Effector memory CD8-positive, alpha-beta T cell (primary cell): Measurements from ENCODE around the gene FBXL17.
A peak's percentile ranks its signal among the peaks of the same experiment; 100 is the strongest.

Experiments used
- ATAC-seq: fragments of 150-1000 bp; cut with Tn5 transposase; replicated peaks from 2 replicates; pipeline ENCODE4 v1.10.0; 2021; ENCODE audit warnings: mild to moderate bottlenecking, moderate library complexity
- DNase-seq, 3 experiments: peaks; one replicate each; pipeline ENCODE4 v3.0.0; 2021
- H3K27ac Mint-ChIP-seq, 2 donors: one replicate each; pipeline ENCODE4 v1.8.0; 2022; ENCODE audit warnings: mild to moderate bottlenecking in 2 of 2, mixed read lengths in 2 of 2, moderate library complexity in 2 of 2
- H3K27me3 Mint-ChIP-seq, 2 donors: one replicate each; pipeline ENCODE4 v1.8.0; 2022; ENCODE audit warnings: mixed read lengths in 2 of 2
- H3K36me3 Mint-ChIP-seq: one replicate; pipeline ENCODE4 v1.8.0; 2022; ENCODE audit warnings: mild to moderate bottlenecking, moderate library complexity, mixed read lengths; ENCODE audit not compliant: insufficient read depth
- H3K4me1 Mint-ChIP-seq, 2 donors: one replicate each; pipeline ENCODE4 v1.8.0; 2022; ENCODE audit warnings: low read depth in 2 of 2, mixed read lengths in 2 of 2
- H3K4me3 Mint-ChIP-seq, 2 donors: one replicate each; pipeline ENCODE4 v1.8.0; 2022; ENCODE audit warnings: mild to moderate bottlenecking in 2 of 2, mixed read lengths in 2 of 2, moderate library complexity in 2 of 2
- H3K9me3 Mint-ChIP-seq, 2 donors: one replicate each; pipeline ENCODE4 v1.8.0; 2022; ENCODE audit warnings: mixed read lengths in 2 of 2

FBXL17 gene

DNA sequence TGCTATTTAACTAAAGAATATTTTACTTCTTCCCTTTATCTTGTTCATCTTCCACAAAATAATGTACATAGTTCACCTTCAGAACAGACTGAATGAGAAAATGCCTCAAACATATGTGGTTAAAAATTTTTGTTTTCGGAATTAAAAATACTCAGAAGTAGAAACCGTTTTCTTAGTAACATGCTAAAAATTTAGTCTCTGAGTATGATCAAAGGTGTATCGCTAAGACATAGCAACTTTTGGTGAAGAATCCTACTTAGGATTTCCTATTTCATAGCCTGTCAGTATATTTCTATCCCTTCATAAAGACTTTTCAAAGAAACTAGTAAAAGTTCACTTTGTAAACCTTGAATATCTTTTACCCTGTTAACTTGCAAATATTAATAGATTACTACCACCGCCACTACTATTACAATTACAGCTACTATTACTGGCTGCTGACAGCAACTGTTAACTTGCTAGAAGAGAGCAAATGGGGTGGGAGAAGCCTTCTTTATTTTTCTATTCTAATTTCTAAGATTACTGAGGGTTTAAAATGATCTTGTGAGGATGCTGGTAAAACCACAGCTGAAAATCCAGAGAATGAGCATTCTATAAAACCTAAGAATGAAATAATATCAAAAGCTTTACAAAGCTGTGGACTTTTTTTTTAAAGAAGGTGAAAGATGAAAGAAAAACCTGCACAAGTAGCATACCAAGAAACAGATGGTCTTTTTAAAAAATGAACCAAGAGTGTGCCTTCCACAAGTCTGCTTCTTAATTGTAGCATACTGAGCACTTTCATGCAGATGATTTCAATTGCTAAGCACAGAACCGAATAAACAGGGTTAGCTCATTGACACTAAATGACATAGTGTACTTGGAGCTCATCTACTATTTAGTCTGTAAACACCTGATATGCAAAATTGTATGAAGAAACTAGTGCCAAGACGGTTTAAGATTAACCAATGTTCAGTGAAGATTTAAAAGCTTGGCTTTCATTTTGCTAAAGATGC is 464.9 kb downstream of the FBXL17 start:
- H3K4me1 Mint-ChIP-seq = no peaks in the 10 kb centered on the region
- no peak overlapping the region for H3K27ac Mint-ChIP-seq
- H3K4me3 Mint-ChIP-seq = no peak overlapping the region
- no peaks in the 10 kb centered on the region for H3K9me3 Mint-ChIP-seq
- H3K36me3 Mint-ChIP-seq = no peaks in the 10 kb centered on the region
- no peak for DNase-seq
- H3K27me3 Mint-ChIP-seq = no peaks in the 10 kb centered on the region
- ATAC-seq = no peak

DNA sequence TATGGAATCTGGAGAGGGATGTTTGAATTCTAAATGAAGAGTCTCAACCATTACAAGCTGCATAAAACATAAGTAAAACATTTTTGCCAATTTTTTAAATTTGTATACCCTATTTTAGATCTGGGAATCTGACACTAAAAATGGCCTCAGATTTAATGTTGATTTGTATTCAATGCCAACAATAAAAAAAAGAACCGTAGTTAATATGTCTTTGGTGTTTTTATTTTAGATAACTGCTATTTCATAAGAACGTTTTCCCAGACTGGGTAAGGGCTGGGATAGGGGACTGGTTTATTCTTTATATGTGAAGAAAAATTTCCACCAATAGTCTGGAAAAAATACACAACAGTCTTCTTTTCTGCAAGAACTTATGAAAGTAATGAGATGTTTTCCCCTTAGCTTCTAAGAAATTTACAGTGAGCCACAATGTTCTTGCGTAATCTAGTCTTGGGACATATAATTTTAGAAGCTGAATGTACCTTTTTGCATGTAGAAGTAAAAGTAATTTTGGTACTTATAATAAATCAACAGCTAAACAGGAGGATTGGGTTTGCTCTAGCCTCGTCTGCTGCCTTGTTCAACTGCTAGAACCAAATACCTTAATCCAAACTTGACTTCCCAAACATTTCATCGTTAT is 466.6 kb downstream of the FBXL17 start:
- Mint-ChIP-seq H3K27me3 (no peaks in the 10 kb centered on the region), H3K27ac (no peak overlapping the region), H3K9me3 (no peaks in the 10 kb centered on the region), H3K4me1 (no peaks in the 10 kb centered on the region), H3K4me3 (no peak overlapping the region), H3K36me3 (no peaks in the 10 kb centered on the region)
- DNase-seq (no peak), ATAC-seq (no peak)

DNA sequence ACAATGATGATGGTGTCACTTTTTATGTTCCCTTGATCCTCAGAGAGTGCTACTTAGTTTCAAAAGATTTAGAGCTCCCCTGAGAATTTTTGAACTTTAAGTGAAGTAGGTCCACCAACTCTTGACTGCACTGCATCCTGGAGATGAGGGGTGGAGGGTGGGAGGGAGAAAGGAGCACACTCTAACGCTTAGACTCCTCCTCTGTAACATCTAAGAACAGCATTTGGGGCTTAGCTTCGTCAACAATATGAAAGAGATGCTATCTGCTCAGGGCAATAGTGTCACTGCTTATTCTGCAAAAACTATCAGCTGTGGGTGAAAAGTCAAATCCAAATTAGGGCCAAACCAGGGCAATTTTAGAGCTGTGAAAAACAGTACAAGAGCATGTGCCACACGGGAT is 468.4 kb downstream of the FBXL17 start:
- Mint-ChIP-seq H3K27ac (no peak overlapping the region), H3K36me3 (no peaks in the 10 kb centered on the region), H3K27me3 (no peaks in the 10 kb centered on the region), H3K9me3 (no peaks in the 10 kb centered on the region), H3K4me3 (no peak overlapping the region), H3K4me1 (no peaks in the 10 kb centered on the region)
- no peak for ATAC-seq
- DNase-seq = no peak

DNA sequence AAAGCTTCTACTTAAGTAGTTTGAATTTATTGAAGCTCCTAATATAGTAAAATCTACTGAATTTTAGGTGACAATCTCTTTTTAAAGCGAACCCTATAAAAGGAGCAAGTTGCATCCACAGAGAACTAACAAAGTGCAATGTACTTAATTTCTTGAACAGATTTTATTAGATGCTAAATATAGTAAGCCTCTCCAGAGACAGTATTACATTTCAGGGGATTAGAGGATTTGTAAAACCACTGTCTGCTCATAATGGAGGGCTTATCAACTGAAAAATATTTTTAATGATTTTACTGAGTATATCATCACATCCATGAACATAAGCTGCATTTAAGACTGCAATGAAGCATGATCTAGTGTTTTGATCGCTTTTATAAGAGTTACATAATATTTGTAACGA is 481.2 kb downstream of the FBXL17 start:
- DNase-seq = no peak
- H3K4me3 Mint-ChIP-seq = no peak overlapping the region
- no peaks in the 10 kb centered on the region for H3K9me3 Mint-ChIP-seq
- H3K27ac Mint-ChIP-seq = no peak overlapping the region
- no peaks in the 10 kb centered on the region for H3K4me1 Mint-ChIP-seq
- peaks cover 3% of the 10 kb centered on the region for H3K36me3 Mint-ChIP-seq
- ATAC-seq = no peak
- no peaks in the 10 kb centered on the region for H3K27me3 Mint-ChIP-seq

DNA sequence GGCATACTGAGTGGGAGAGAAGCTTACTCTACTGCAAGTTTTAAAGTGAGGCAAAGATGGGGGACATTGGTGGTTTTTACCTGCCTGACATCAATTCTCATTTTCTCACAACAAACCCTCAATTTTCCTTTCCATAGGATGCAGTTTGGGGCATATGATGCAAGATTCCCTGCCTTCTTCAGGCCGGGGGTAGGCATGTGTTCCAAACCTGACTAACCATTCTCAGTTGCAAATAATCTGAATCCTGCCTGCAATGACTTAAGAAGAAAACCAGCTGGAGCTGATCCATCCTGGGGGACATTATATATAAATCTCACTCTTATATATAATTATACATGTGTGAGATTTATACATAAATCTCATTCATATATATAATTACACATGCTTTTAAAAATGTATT is 487.5 kb downstream of the FBXL17 start:
- no peaks in the 10 kb centered on the region for H3K9me3 Mint-ChIP-seq
- H3K4me1 Mint-ChIP-seq = no peaks in the 10 kb centered on the region
- H3K36me3 Mint-ChIP-seq = no peaks in the 10 kb centered on the region
- H3K27me3 Mint-ChIP-seq = no peaks in the 10 kb centered on the region
- H3K4me3 Mint-ChIP-seq = no peak overlapping the region
- DNase-seq = no peak
- H3K27ac Mint-ChIP-seq = no peak overlapping the region
- ATAC-seq = no peak

DNA sequence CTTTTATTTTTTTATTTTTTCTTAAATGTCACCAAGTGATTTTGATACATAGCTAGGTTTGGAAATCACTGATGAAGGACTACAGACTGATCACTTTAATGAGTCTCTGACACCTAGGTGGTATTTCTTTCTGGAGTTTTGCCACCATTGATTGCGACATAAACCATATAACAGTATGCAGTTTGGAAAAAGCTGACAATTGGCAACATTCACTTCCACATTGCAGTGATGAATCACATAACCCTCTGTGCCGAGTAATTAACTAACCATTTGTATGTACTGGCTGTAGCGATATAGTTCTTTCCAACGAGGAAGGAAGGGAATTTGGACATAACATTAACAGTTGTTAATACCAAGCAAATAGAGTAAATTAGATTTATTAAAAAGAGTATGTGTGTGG is 488.3 kb downstream of the FBXL17 start:
- no peak for ATAC-seq
- no peaks in the 10 kb centered on the region for H3K36me3 Mint-ChIP-seq
- DNase-seq = no peak
- H3K4me3 Mint-ChIP-seq = no peak overlapping the region
- no peaks in the 10 kb centered on the region for H3K9me3 Mint-ChIP-seq
- no peaks in the 10 kb centered on the region for H3K27me3 Mint-ChIP-seq
- no peaks in the 10 kb centered on the region for H3K4me1 Mint-ChIP-seq
- no peak overlapping the region for H3K27ac Mint-ChIP-seq

DNA sequence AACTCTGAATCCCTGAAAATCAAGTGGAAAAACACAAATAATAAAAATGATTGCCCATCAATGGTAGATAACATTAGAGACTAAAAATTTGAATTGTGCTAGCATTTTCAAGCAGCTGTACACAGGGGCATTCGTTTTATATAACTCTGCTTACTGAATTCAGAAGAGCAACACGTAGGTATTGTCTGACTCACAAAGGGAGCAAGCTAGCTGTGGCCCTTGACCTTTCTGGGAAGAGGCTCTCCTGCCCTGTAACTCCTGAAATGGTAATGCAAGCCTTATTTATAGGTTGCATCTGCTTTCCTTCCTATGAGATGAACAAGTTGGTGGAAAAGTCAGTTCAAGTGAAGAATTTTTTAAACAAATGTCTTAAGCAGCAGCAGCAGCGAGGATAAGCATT is 492.5 kb downstream of the FBXL17 start:
- ATAC-seq (no peak), DNase-seq (no peak)
- Mint-ChIP-seq H3K4me1 (no peaks in the 10 kb centered on the region), H3K27ac (no peak overlapping the region), H3K9me3 (no peaks in the 10 kb centered on the region), H3K27me3 (no peaks in the 10 kb centered on the region), H3K4me3 (no peak overlapping the region), H3K36me3 (peaks cover 3% of the 10 kb centered on the region)

DNA sequence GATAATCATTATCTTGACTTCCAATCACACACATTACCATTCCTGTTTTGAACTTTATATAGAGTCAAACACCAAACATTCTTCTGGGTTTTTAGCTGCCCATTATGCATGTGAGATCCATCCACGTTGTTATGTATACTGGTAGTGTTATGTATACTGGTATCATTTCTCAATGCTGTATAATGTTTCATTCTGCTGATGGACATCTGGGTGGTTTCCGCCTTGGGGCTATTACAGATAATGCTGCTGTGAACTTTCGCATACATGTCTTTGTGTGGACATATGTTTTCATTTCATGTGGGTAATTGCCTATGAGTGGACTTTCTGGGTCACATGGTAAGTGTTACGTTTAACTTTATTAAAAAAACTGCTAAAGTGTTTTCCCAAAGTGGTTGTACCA is 493.4 kb downstream of the FBXL17 start:
- Mint-ChIP-seq H3K27me3 (no peaks in the 10 kb centered on the region), H3K4me3 (no peak overlapping the region), H3K27ac (no peak overlapping the region), H3K9me3 (no peaks in the 10 kb centered on the region), H3K4me1 (no peaks in the 10 kb centered on the region), H3K36me3 (peaks cover 3% of the 10 kb centered on the region)
- no peak for DNase-seq
- ATAC-seq = no peak

DNA sequence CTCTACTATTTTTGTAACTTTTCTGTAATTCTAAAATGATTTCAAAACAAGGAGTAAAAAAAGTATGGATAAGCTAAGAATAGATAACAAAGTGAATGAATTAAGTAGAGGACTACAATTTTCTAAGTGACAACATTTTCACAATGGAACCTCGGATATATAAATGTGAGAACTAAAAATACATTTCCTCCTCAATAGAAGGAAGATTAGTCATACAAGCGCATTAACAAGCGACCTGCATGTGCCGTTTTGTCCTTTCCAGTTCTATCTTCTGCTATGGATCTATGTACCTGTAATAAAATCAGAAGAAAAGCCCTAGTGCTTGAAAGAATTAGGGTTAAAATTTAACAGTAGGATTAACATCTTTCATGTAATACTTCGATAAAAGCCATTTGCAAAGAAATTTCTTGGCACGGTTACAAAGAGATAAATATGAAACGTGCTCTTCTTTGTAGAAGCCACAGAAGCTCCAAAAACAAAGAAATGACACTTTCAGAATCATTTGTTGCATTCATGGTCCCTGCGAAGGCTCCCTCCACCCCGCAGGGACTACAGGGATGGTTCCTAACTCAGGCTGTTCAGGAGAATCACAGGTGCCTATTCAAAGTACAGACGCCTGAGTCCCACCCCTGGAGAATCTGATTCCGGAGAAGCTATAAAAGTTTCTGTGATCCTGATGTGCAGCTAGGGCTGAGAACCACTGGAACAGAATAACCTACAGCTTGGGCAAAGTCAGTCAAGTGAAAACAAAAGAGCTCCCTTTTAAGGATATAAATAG is 494.5 kb downstream of the FBXL17 start:
- no peaks in the 10 kb centered on the region for H3K27me3 Mint-ChIP-seq
- no peak overlapping the region for H3K4me3 Mint-ChIP-seq
- H3K4me1 Mint-ChIP-seq = no peaks in the 10 kb centered on the region
- H3K9me3 Mint-ChIP-seq = no peaks in the 10 kb centered on the region
- DNase-seq (no peak), ATAC-seq (no peak)
- peaks cover 3% of the 10 kb centered on the region for H3K36me3 Mint-ChIP-seq
- peak overlapping the region in 1 of 2 donors; percentile 50 for H3K27ac Mint-ChIP-seq

DNA sequence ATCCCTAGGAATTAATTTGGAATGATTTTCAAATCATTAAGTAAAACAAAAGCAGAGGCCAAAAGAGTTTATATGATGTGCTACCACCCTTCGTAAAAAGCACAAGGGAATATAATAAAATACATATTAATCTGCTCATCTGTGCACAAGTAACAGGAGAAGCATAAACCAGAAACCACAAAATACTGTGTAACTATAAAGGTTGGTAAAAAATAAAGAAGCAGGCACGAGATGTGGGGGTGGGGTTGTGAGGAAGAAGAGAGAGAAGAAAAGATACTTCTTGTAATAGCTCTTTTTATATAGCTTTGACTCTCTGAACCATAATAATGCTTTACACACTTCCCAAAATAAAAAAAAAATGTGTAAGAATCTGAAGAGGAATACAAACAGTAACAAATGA is 496.3 kb downstream of the FBXL17 start:
- Mint-ChIP-seq H3K36me3 (peaks cover 3% of the 10 kb centered on the region), H3K27ac (no peak overlapping the region), H3K27me3 (no peaks in the 10 kb centered on the region), H3K4me3 (no peak overlapping the region), H3K9me3 (no peaks in the 10 kb centered on the region), H3K4me1 (no peaks in the 10 kb centered on the region)
- ATAC-seq = no peak
- DNase-seq = no peak

DNA sequence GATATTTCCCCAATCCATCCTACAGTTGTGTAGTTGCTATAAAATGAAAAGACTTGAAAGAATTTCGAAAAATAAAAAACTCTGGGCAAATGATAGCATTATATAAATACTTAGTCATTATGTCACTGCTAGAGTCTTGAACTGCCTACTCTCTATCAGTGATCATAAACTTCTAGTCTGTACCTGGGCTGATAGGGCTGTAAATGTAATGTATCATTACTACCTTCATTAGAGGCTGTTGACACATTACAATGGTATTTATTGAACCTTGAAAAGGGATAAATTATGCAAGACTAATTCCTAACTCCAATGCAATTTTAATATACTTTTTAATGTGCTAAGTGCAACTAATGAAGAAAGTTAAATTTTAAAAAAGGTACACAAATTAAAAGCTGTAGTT is 497.0 kb downstream of the FBXL17 start:
- H3K9me3 Mint-ChIP-seq = no peaks in the 10 kb centered on the region
- H3K4me1 Mint-ChIP-seq = no peaks in the 10 kb centered on the region
- peaks cover 3% of the 10 kb centered on the region for H3K36me3 Mint-ChIP-seq
- DNase-seq = no peak
- H3K27ac Mint-ChIP-seq = no peak overlapping the region
- ATAC-seq = no peak
- H3K4me3 Mint-ChIP-seq = no peak overlapping the region
- H3K27me3 Mint-ChIP-seq = no peaks in the 10 kb centered on the region

DNA sequence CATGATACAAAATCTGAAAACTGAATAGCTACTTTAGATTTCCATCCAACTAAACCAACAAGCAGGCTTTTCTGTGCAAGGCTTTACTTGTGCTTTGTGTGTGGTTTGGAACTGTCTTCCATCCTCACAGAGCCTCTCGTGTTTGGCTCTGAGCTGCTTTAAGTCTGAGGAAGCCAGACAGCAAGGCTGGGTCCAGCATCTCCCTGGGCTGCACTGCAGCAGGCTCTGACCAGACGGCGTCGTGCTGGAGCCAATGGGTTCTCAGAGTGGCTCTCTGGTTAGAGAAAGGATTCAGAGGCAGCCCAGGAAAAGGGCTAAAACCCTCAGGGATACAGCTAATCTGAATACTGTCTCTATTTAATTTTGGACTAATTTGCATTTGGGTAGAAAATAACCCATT is 503.2 kb downstream of the FBXL17 start:
- DNase-seq = no peak
- ATAC-seq = no peak
- Mint-ChIP-seq H3K4me1 (no peaks in the 10 kb centered on the region), H3K9me3 (no peaks in the 10 kb centered on the region), H3K27me3 (no peaks in the 10 kb centered on the region), H3K4me3 (no peak overlapping the region), H3K36me3 (peaks cover 5% of the 10 kb centered on the region), H3K27ac (no peak overlapping the region)

DNA sequence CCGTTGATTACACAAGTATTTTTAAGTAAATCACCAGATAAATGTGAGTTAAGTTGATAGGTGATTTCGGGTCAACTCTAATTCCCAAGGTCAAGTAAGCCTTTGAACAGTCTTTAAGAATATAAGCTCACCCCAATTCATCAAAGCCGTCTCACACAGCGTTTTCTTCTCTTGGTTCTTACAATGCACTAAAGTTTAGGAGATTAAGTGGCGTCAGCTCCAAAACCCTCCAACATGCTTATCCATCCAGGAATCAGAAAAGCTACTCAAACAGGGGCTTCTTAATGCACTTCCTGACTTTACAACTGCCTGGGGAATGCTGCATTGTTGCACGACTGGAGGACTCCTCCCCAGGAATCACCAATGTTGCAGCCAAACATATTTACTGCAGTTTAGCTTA is 505.0 kb downstream of the FBXL17 start:
- Mint-ChIP-seq H3K9me3 (no peaks in the 10 kb centered on the region), H3K4me3 (no peak overlapping the region), H3K27ac (no peak overlapping the region), H3K4me1 (no peaks in the 10 kb centered on the region), H3K36me3 (peaks cover 5% of the 10 kb centered on the region), H3K27me3 (no peaks in the 10 kb centered on the region)
- ATAC-seq (no peak), DNase-seq (no peak)
